ENCODE measurements around the gene FCHO2.

The FCHO2 gene

GRCh38 chr5:73044546-73044945 lies 88.7 kb downstream of the FCHO2 start:
- no peaks in the 10 kb centered on the region for H3K4me1 ChIP-seq (ENCODE audit: control insufficient read depth in 5 of 5, insufficient read depth in 5 of 5, low read length in 5 of 5)
- no peaks in the 10 kb centered on the region for H3K27me3 ChIP-seq (ENCODE audit: control insufficient read depth in 5 of 5, insufficient read depth in 4 of 5, low read length in 5 of 5)
- no peak overlapping the region for H3K9ac ChIP-seq (ENCODE audit: low read length in 5 of 5)
- H3K27ac ChIP-seq (ENCODE audit: low read depth, low read length): no peak overlapping the region
- peaks cover 0 to 12% (median 4%) of the 10 kb centered on the region in 5 donors for H3K9me3 ChIP-seq (ENCODE audit: control insufficient read depth in 5 of 5, low read length in 5 of 5)
- H3K4me3 ChIP-seq (ENCODE audit: low read depth in 1 of 5, low read length in 5 of 5): no peak overlapping the region
- peaks cover 0 to 18% (median 0%) of the 10 kb centered on the region in 5 donors for H3K36me3 ChIP-seq (ENCODE audit: control insufficient read depth in 5 of 5, insufficient read depth in 5 of 5, low read length in 5 of 5)

DNA sequence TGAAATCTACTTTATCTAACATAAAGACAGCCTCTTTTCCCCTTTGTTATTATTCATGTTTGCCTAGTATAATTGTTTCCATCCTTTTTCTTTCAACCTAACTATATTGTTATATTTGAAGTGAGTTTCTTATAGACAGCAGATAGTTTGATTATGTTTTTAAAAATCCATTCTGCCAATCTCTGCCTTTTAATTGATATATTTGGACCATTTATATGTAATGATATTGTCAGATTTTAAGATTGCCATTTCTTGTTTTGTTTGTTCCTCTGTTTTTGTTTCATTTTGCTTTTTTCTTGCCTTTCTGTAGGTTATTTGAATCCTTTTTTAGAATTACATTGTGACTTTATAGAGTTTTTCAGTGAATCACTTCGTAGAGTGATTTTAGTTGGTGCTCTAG lies 89.8 kb downstream of the FCHO2 start:
- peaks cover under 1 to 14% (median 4%) of the 10 kb centered on the region in 5 donors for H3K36me3 ChIP-seq (ENCODE audit: control insufficient read depth in 5 of 5, insufficient read depth in 5 of 5, low read length in 5 of 5)
- no peaks in the 10 kb centered on the region for H3K4me1 ChIP-seq (ENCODE audit: control insufficient read depth in 5 of 5, insufficient read depth in 5 of 5, low read length in 5 of 5)
- H3K9ac ChIP-seq (ENCODE audit: low read length in 5 of 5): no peak overlapping the region
- no peak overlapping the region for H3K4me3 ChIP-seq (ENCODE audit: low read depth in 1 of 5, low read length in 5 of 5)
- H3K9me3 ChIP-seq (ENCODE audit: control insufficient read depth in 5 of 5, low read length in 5 of 5): peaks cover 0 to 12% (median 4%) of the 10 kb centered on the region in 5 donors
- no peak overlapping the region for H3K27ac ChIP-seq (ENCODE audit: low read depth, low read length)
- no peaks in the 10 kb centered on the region for H3K27me3 ChIP-seq (ENCODE audit: control insufficient read depth in 5 of 5, insufficient read depth in 4 of 5, low read length in 5 of 5)

- H3K9me3 ChIP-seq (ENCODE audit: control insufficient read depth in 5 of 5, low read length in 5 of 5): no peaks in the 10 kb centered on the region
- H3K36me3 ChIP-seq (ENCODE audit: control insufficient read depth in 5 of 5, insufficient read depth in 5 of 5, low read length in 5 of 5): peaks cover 0 to 37% (median 15%) of the 10 kb centered on the region in 5 donors
- H3K4me3 ChIP-seq (ENCODE audit: low read depth in 1 of 5, low read length in 5 of 5): no peak overlapping the region
- no peak overlapping the region for H3K27ac ChIP-seq (ENCODE audit: low read depth, low read length)
- no peaks in the 10 kb centered on the region for H3K4me1 ChIP-seq (ENCODE audit: control insufficient read depth in 5 of 5, insufficient read depth in 5 of 5, low read length in 5 of 5)
- no peaks in the 10 kb centered on the region for H3K27me3 ChIP-seq (ENCODE audit: control insufficient read depth in 5 of 5, insufficient read depth in 4 of 5, low read length in 5 of 5)
- no peak overlapping the region for H3K9ac ChIP-seq (ENCODE audit: low read length in 5 of 5)
Observed at GRCh38 chr5:73061593-73061992, 105.8 kb downstream of the FCHO2 start.

GRCh38 chr5:73066466-73066865 lies 110.6 kb downstream of the FCHO2 start:
- no peak overlapping the region for H3K27ac ChIP-seq (ENCODE audit: low read depth, low read length)
- H3K9me3 ChIP-seq (ENCODE audit: control insufficient read depth in 5 of 5, low read length in 5 of 5): no peaks in the 10 kb centered on the region
- no peaks in the 10 kb centered on the region for H3K4me1 ChIP-seq (ENCODE audit: control insufficient read depth in 5 of 5, insufficient read depth in 5 of 5, low read length in 5 of 5)
- no peaks in the 10 kb centered on the region for H3K27me3 ChIP-seq (ENCODE audit: control insufficient read depth in 5 of 5, insufficient read depth in 4 of 5, low read length in 5 of 5)
- peaks cover 14 to 57% (median 32%) of the 10 kb centered on the region in 5 donors for H3K36me3 ChIP-seq (ENCODE audit: control insufficient read depth in 5 of 5, insufficient read depth in 5 of 5, low read length in 5 of 5)
- no peak overlapping the region for H3K4me3 ChIP-seq (ENCODE audit: low read depth in 1 of 5, low read length in 5 of 5)
- no peak overlapping the region for H3K9ac ChIP-seq (ENCODE audit: low read length in 5 of 5)

GRCh38 chr5:73067213-73067612 lies 111.4 kb downstream of the FCHO2 start:
- Histone ChIP-seq H3K4me1 (ENCODE audit: control insufficient read depth in 5 of 5, insufficient read depth in 5 of 5, low read length in 5 of 5) (no peaks in the 10 kb centered on the region), H3K27ac (ENCODE audit: low read depth, low read length) (no peak overlapping the region), H3K4me3 (ENCODE audit: low read depth in 1 of 5, low read length in 5 of 5) (no peak overlapping the region), H3K9me3 (ENCODE audit: control insufficient read depth in 5 of 5, low read length in 5 of 5) (no peaks in the 10 kb centered on the region), H3K9ac (ENCODE audit: low read length in 5 of 5) (no peak overlapping the region), H3K36me3 (ENCODE audit: control insufficient read depth in 5 of 5, insufficient read depth in 5 of 5, low read length in 5 of 5) (peaks cover 14 to 55% (median 32%) of the 10 kb centered on the region in 5 donors), H3K27me3 (ENCODE audit: control insufficient read depth in 5 of 5, insufficient read depth in 4 of 5, low read length in 5 of 5) (no peaks in the 10 kb centered on the region)

GRCh38 chr5:73081093-73081492 lies 125.3 kb downstream of the FCHO2 start:
- Histone ChIP-seq H3K27me3 (ENCODE audit: control insufficient read depth in 5 of 5, insufficient read depth in 4 of 5, low read length in 5 of 5) (no peaks in the 10 kb centered on the region), H3K27ac (ENCODE audit: low read depth, low read length) (no peak overlapping the region), H3K9me3 (ENCODE audit: control insufficient read depth in 5 of 5, low read length in 5 of 5) (no peaks in the 10 kb centered on the region), H3K4me1 (ENCODE audit: control insufficient read depth in 5 of 5, insufficient read depth in 5 of 5, low read length in 5 of 5) (no peaks in the 10 kb centered on the region), H3K9ac (ENCODE audit: low read length in 5 of 5) (no peak overlapping the region), H3K36me3 (ENCODE audit: control insufficient read depth in 5 of 5, insufficient read depth in 5 of 5, low read length in 5 of 5) (peaks cover 37 to 69% (median 38%) of the 10 kb centered on the region in 5 donors), H3K4me3 (ENCODE audit: low read depth in 1 of 5, low read length in 5 of 5) (no peak overlapping the region)

- H3K36me3 ChIP-seq (ENCODE audit: control insufficient read depth in 5 of 5, insufficient read depth in 5 of 5, low read length in 5 of 5): peaks cover 18 to 61% (median 27%) of the 10 kb centered on the region in 5 donors
Observed at GRCh38 chr5:73088026-73088425, 132.2 kb downstream of the FCHO2 start.

DNA sequence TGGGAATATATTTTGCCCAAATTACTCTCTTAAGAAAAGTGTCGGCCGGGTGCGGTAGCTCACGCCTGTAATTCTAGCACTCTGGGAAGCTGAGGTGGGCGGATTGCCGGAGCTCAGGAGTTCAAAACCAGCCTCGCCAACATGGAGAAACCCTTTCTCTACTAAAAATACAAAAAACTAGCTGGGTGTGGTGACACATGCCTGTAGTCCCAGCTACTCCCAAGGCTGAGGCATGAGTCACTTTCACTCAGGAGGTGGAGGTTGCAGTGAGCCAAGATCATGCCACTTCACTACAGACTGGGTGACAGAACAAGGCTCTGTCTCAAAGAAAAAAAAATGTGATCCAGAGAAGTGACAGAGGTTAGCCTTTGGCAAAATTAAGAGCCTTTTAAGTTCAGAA lies 138.1 kb downstream of the FCHO2 start:
- no peaks in the 10 kb centered on the region for H3K27me3 ChIP-seq (ENCODE audit: control insufficient read depth in 5 of 5, insufficient read depth in 4 of 5, low read length in 5 of 5)
- no peaks in the 10 kb centered on the region for H3K4me1 ChIP-seq (ENCODE audit: control insufficient read depth in 5 of 5, insufficient read depth in 5 of 5, low read length in 5 of 5)
- H3K9me3 ChIP-seq (ENCODE audit: control insufficient read depth in 5 of 5, low read length in 5 of 5): peaks cover 6 to 14% (median 12%) of the 10 kb centered on the region in 5 donors
- no peak overlapping the region for H3K27ac ChIP-seq (ENCODE audit: low read depth, low read length)
- no peak overlapping the region for H3K9ac ChIP-seq (ENCODE audit: low read length in 5 of 5)
- no peak overlapping the region for H3K4me3 ChIP-seq (ENCODE audit: low read depth in 1 of 5, low read length in 5 of 5)
- H3K36me3 ChIP-seq (ENCODE audit: control insufficient read depth in 5 of 5, insufficient read depth in 5 of 5, low read length in 5 of 5): peaks cover 5 to 18% (median 8%) of the 10 kb centered on the region in 5 donors

More at GRCh38 chr5:73088026-73088425, 132.2 kb downstream of the FCHO2 start:
- H3K9ac ChIP-seq (ENCODE audit: low read length in 5 of 5): no peak overlapping the region
- H3K4me1 ChIP-seq (ENCODE audit: control insufficient read depth in 5 of 5, insufficient read depth in 5 of 5, low read length in 5 of 5): no peaks in the 10 kb centered on the region
- H3K9me3 ChIP-seq (ENCODE audit: control insufficient read depth in 5 of 5, low read length in 5 of 5): no peaks in the 10 kb centered on the region
- H3K27ac ChIP-seq (ENCODE audit: low read depth, low read length): no peak overlapping the region
- no peak overlapping the region for H3K4me3 ChIP-seq (ENCODE audit: low read depth in 1 of 5, low read length in 5 of 5)
- no peaks in the 10 kb centered on the region for H3K27me3 ChIP-seq (ENCODE audit: control insufficient read depth in 5 of 5, insufficient read depth in 4 of 5, low read length in 5 of 5)

GRCh38 chr5:73094415-73094814 lies 138.6 kb downstream of the FCHO2 start:
- peaks cover 3 to 18% (median 8%) of the 10 kb centered on the region in 5 donors for H3K36me3 ChIP-seq (ENCODE audit: control insufficient read depth in 5 of 5, insufficient read depth in 5 of 5, low read length in 5 of 5)
- no peaks in the 10 kb centered on the region for H3K27me3 ChIP-seq (ENCODE audit: control insufficient read depth in 5 of 5, insufficient read depth in 4 of 5, low read length in 5 of 5)
- H3K4me1 ChIP-seq (ENCODE audit: control insufficient read depth in 5 of 5, insufficient read depth in 5 of 5, low read length in 5 of 5): no peaks in the 10 kb centered on the region
- H3K9ac ChIP-seq (ENCODE audit: low read length in 5 of 5): no peak overlapping the region
- no peak overlapping the region for H3K27ac ChIP-seq (ENCODE audit: low read depth, low read length)
- H3K9me3 ChIP-seq (ENCODE audit: control insufficient read depth in 5 of 5, low read length in 5 of 5): peaks cover 6 to 14% (median 12%) of the 10 kb centered on the region in 5 donors
- no peak overlapping the region for H3K4me3 ChIP-seq (ENCODE audit: low read depth in 1 of 5, low read length in 5 of 5)

- Histone ChIP-seq H3K9me3 (ENCODE audit: control insufficient read depth in 5 of 5, low read length in 5 of 5) (peaks cover 6 to 14% (median 12%) of the 10 kb centered on the region in 5 donors), H3K27ac (ENCODE audit: low read depth, low read length) (no peak overlapping the region), H3K36me3 (ENCODE audit: control insufficient read depth in 5 of 5, insufficient read depth in 5 of 5, low read length in 5 of 5) (peaks cover 3 to 17% (median 8%) of the 10 kb centered on the region in 5 donors), H3K4me1 (ENCODE audit: control insufficient read depth in 5 of 5, insufficient read depth in 5 of 5, low read length in 5 of 5) (no peaks in the 10 kb centered on the region), H3K4me3 (ENCODE audit: low read depth in 1 of 5, low read length in 5 of 5) (no peak overlapping the region), H3K9ac (ENCODE audit: low read length in 5 of 5) (no peak overlapping the region), H3K27me3 (ENCODE audit: control insufficient read depth in 5 of 5, insufficient read depth in 4 of 5, low read length in 5 of 5) (no peaks in the 10 kb centered on the region)
Observed at GRCh38 chr5:73095564-73096238, 139.9 kb downstream of the FCHO2 start.

Measured in subcutaneous abdominal adipose tissue (tissue), 5 donors.